HG03460 (cell line): ENCODE data around the gene ADGRL3.
"Not testable (repeated sequence)": the region's sequence is repeated elsewhere in the genome, so short reads cannot be mapped to it uniquely, and the experiment has no call there.

Experiments
- ATAC-seq: cut with Tn5 transposase; IDR thresholded peaks from one replicate; pipeline ENCODE4 v1.9.1; 2021; ENCODE audit not compliant: unreplicated experiment

The ADGRL3 gene

GRCh38 chr4:61605984-61606383 is 405.9 kb downstream of the ADGRL3 start:
- ATAC-seq = no peak

- ATAC-seq = no peak
Observed at GRCh38 chr4:61614231-61614630, 414.1 kb downstream of the ADGRL3 start.

- ATAC-seq = no peak
Observed at GRCh38 chr4:61619528-61619927, 419.4 kb downstream of the ADGRL3 start.

- no peak for ATAC-seq
Observed at GRCh38 chr4:61628282-61628681, 428.2 kb downstream of the ADGRL3 start.

GRCh38 chr4:61628727-61629126 is 428.6 kb downstream of the ADGRL3 start:
- ATAC-seq = no peak

- ATAC-seq = no peak
Observed at GRCh38 chr4:61630548-61630947, 430.4 kb downstream of the ADGRL3 start.

GRCh38 chr4:61638591-61638990 is 438.5 kb downstream of the ADGRL3 start:
- no peak for ATAC-seq

GRCh38 chr4:61646746-61647350 is 446.7 kb downstream of the ADGRL3 start:
- not testable (repeated sequence) for ATAC-seq

GRCh38 chr4:61648264-61648663 is 448.1 kb downstream of the ADGRL3 start:
- ATAC-seq = no peak

- no peak for ATAC-seq
Observed at GRCh38 chr4:61657016-61657415, 456.9 kb downstream of the ADGRL3 start.

- no peak for ATAC-seq
Observed at GRCh38 chr4:61661960-61662359, 461.8 kb downstream of the ADGRL3 start.

- ATAC-seq = no peak
Observed at GRCh38 chr4:61662362-61662761, 462.2 kb downstream of the ADGRL3 start.

GRCh38 chr4:61663310-61663709 is 463.2 kb downstream of the ADGRL3 start:
- ATAC-seq = no peak

GRCh38 chr4:61665649-61666048 is 465.5 kb downstream of the ADGRL3 start:
- ATAC-seq = no peak

GRCh38 chr4:61666244-61666643 is 466.1 kb downstream of the ADGRL3 start:
- ATAC-seq = no peak

- ATAC-seq = no peak
Observed at GRCh38 chr4:61671599-61671998, 471.5 kb downstream of the ADGRL3 start.

GRCh38 chr4:61675464-61675863 is 475.3 kb downstream of the ADGRL3 start:
- no peak for ATAC-seq

- no peak for ATAC-seq
Observed at GRCh38 chr4:61678297-61678696, 478.2 kb downstream of the ADGRL3 start.

- no peak for ATAC-seq
Observed at GRCh38 chr4:61693520-61693919, 493.4 kb downstream of the ADGRL3 start.

GRCh38 chr4:61714387-61714911 is 514.3 kb downstream of the ADGRL3 start:
- no peak for ATAC-seq

- ATAC-seq = no peak
Observed at GRCh38 chr4:61716426-61716825, 516.3 kb downstream of the ADGRL3 start.

- no peak for ATAC-seq
Observed at GRCh38 chr4:61723492-61723891, 523.4 kb downstream of the ADGRL3 start.

- ATAC-seq = no peak
Observed at GRCh38 chr4:61727286-61727685, 527.2 kb downstream of the ADGRL3 start.
